ENCODE results near the gene TSFM. TPM values are rescaled to one million over a fixed set of nuclear protein-coding genes. Genes with fewer than 3 reads are reported as not detected.

The TSFM gene
- total and polyA plus RNA-seq, 9 of the 15 experiments (the other 6 are each of a cell fraction or from before 2014, with no cell fraction given) = 44.6 to 198 (median 60.2) TPM

DNA sequence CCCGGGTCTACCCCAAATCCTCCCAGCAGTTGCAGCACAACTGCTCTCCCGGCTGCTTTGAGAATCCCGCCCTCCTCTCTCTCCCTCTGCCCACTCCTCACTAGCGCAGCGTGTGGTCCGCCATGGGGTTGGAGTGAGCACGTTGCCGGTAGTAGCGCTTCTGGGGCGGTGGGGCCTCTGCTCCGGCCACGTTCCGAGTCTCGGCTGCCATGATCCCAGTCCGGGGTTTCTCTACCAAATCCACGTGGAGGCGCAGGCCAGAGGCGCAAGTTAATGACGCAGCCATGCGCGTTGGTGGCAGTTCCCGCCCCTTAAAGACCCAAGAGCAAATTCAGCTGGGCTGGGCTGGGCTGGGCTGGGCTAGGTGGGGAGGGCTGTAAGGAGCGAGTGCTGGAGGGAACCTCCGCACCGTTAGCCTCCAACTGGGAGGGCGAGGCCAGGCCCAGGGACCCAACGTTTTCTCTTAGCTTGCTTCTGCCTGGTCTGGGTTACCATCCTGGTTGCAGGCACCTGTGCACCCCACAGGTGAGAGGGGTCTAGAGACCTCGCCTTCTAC is 10.6 kb upstream of the TSFM start, which contains the start of gene METTL1 (continued):
- TF ChIP-seq, protein P1, sequence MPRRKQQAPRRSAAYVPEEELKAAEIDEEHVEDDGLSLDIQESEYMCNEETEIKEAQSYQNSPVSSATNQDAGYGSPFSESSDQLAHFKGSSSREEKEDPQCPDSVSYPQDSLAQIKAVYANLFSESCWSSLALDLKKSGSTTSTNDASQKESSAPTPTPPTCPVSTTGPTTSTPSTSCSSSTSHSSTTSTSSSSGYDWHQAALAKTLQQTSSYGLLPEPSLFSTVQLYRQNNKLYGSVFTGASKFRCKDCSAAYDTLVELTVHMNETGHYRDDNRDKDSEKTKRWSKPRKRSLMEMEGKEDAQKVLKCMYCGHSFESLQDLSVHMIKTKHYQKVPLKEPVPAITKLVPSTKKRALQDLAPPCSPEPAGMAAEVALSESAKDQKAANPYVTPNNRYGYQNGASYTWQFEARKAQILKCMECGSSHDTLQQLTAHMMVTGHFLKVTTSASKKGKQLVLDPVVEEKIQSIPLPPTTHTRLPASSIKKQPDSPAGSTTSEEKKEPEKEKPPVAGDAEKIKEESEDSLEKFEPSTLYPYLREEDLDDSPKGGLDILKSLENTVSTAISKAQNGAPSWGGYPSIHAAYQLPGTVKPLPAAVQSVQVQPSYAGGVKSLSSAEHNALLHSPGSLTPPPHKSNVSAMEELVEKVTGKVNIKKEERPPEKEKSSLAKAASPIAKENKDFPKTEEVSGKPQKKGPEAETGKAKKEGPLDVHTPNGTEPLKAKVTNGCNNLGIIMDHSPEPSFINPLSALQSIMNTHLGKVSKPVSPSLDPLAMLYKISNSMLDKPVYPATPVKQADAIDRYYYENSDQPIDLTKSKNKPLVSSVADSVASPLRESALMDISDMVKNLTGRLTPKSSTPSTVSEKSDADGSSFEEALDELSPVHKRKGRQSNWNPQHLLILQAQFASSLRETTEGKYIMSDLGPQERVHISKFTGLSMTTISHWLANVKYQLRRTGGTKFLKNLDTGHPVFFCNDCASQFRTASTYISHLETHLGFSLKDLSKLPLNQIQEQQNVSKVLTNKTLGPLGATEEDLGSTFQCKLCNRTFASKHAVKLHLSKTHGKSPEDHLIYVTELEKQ (CRISPR knock-in tag; IDR thresholded peaks at IDR 0.05) = no peak
- TF ChIP-seq, protein P2, sequence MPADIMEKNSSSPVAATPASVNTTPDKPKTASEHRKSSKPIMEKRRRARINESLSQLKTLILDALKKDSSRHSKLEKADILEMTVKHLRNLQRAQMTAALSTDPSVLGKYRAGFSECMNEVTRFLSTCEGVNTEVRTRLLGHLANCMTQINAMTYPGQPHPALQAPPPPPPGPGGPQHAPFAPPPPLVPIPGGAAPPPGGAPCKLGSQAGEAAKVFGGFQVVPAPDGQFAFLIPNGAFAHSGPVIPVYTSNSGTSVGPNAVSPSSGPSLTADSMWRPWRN (IDR thresholded peaks at IDR 0.05; ENCODE audit: low read depth) = no peak
- no peak for TF ChIP-seq E2F3 (CRISPR knock-in tag; IDR thresholded peaks at IDR 0.05)
- TF ChIP-seq, protein P3, sequence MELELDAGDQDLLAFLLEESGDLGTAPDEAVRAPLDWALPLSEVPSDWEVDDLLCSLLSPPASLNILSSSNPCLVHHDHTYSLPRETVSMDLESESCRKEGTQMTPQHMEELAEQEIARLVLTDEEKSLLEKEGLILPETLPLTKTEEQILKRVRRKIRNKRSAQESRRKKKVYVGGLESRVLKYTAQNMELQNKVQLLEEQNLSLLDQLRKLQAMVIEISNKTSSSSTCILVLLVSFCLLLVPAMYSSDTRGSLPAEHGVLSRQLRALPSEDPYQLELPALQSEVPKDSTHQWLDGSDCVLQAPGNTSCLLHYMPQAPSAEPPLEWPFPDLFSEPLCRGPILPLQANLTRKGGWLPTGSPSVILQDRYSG (tag; conservative IDR thresholded peaks at IDR 0.05; ENCODE audit: low read depth) = no peak

Data from K562 (cell line).